HFFc6 (cell line): ENCODE results near the gene CSMD2. TPM values are rescaled to one million over a fixed set of nuclear protein-coding genes. Genes with fewer than 3 reads are reported as not detected.
"Not testable (repeated sequence)": the region's sequence is repeated elsewhere in the genome, so short reads cannot be mapped to it uniquely, and the experiment has no call there.

Experiments used
- DNase-seq: peaks from one replicate; pipeline ENCODE4 v3.0.0-alpha.2; 2018
- H3K27ac Mint-ChIP-seq: 2 replicates; pipeline ENCODE4 v1.8.0; 2020; ENCODE audit warnings: mild to moderate bottlenecking, mixed read lengths
- H3K27me3 Mint-ChIP-seq: 2 replicates; pipeline ENCODE4 v1.8.0; 2021; ENCODE audit warnings: mild to moderate bottlenecking, moderate library complexity, mixed read lengths; ENCODE audit not compliant: insufficient read depth
- H3K36me3 Mint-ChIP-seq: 2 replicates; pipeline ENCODE4 v1.8.0; 2021; ENCODE audit warnings: low read depth, mixed read lengths
- H3K4me1 Mint-ChIP-seq: 2 replicates; pipeline ENCODE4 v1.8.0; 2020; ENCODE audit warnings: low read depth, mixed read lengths
- H3K4me3 Mint-ChIP-seq: 2 replicates; pipeline ENCODE4 v1.8.0; 2020; ENCODE audit warnings: mild to moderate bottlenecking, moderate library complexity, mixed read lengths
- H3K9me3 Mint-ChIP-seq: 2 replicates; pipeline ENCODE4 v1.8.0; 2020; ENCODE audit warnings: mild to moderate bottlenecking, mixed read lengths
- CTCF ChIP-seq: fragments of 200-600 bp; sonication (generic); IDR thresholded peaks from 2 replicates; pipeline ENCODE4 v1.5.0; 2021; ENCODE audit warnings: antibody characterized with exemption, mild to moderate bottlenecking
- total RNA-seq, 6 experiments: library from RNA; stranded (reverse); fragmentation: NEBNext Ultra II Directional; extraction: Animal tissue kit (Norgen Biotek cat#: 25700); gene quantifications; 2 replicates in 1 of 6; 3 replicates in 5 of 6; pipeline ENCODE4 v1.2.3, GENCODE V29; 2021

CSMD2 gene
- total RNA-seq, 6 experiments from 2014 or later = 0.77 to 3.2 (median 1.2) TPM

DNA sequence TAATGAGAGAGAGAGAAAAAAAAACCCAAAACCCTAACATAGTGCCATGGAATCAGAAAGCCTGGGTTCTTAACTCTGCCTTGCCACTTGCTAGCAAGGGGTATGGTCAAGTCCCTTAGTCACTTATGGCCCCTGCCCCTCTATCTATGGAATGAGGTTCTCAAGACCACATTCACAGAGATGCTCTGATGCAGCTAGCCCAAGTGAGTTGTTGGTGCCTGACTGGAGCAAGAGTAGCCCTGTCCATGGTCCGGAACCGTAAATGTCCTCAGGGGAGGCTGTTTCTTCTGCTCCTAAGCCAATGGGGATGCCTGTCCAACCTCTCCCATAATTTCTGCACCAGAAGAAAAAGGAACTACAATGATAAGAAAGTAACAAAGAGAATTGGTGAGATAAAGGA is 56.8 kb downstream of the CSMD2 start:
- no peak for TF ChIP-seq CTCF
- Mint-ChIP-seq H3K9me3 (peaks cover 4% of the 10 kb centered on the region; the same call in 1 of the 2 replicates), H3K4me3 (no peak overlapping the region), H3K27ac (no peak overlapping the region), H3K36me3 (no peaks in the 10 kb centered on the region), H3K4me1 (no peaks in the 10 kb centered on the region), H3K27me3 (peaks cover 4% of the 10 kb centered on the region)
- no peak for DNase-seq

GRCh38 chr1:34101151-34101550 is 63.9 kb downstream of the CSMD2 start:
- peak; percentile 59 for DNase-seq
- peaks cover 11% of the 10 kb centered on the region for H3K9me3 Mint-ChIP-seq
- TF ChIP-seq CTCF = no peak
- peaks cover 1% of the 10 kb centered on the region; the same call in 1 of the 2 replicates for H3K27me3 Mint-ChIP-seq
- no peaks in the 10 kb centered on the region for H3K36me3 Mint-ChIP-seq
- peaks cover 10% of the 10 kb centered on the region; the same call in 1 of the 2 replicates for H3K4me1 Mint-ChIP-seq
- no peak overlapping the region for H3K4me3 Mint-ChIP-seq
- H3K27ac Mint-ChIP-seq = no peak overlapping the region

- TF ChIP-seq CTCF = no peak
- no peaks in the 10 kb centered on the region for H3K27me3 Mint-ChIP-seq
- peaks cover 8% of the 10 kb centered on the region; the same call in 1 of the 2 replicates for H3K9me3 Mint-ChIP-seq
- peaks cover 10% of the 10 kb centered on the region; the same call in 1 of the 2 replicates for H3K4me1 Mint-ChIP-seq
- no peak for DNase-seq
- no peak overlapping the region for H3K27ac Mint-ChIP-seq
- no peaks in the 10 kb centered on the region for H3K36me3 Mint-ChIP-seq
- no peak overlapping the region for H3K4me3 Mint-ChIP-seq
Measured at GRCh38 chr1:34100332-34100731, 64.7 kb downstream of the CSMD2 start.

DNA sequence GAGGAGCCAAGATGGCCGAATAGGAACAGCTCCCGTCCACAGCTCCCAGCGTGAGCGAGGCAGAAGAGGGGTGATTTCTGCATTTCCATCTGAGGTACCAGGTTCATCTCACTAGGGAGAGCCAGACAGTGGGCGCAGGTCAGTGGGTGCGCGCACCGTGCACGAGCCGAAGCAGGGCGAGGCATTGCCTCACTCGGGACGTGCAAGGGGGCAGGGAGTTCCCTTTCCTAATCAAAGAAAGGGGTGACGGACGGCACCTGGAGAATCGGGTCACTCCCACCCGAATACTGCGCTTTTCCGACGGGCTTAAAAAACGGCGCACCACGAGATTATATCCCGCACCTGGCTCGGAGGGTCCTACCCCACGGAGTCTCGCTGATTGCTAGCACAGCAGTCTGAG is 72.6 kb downstream of the CSMD2 start:
- not testable (repeated sequence) for H3K4me3 Mint-ChIP-seq, DNase-seq, H3K27me3 Mint-ChIP-seq, H3K4me1 Mint-ChIP-seq, H3K27ac Mint-ChIP-seq, H3K36me3 Mint-ChIP-seq
- peaks cover 27% of the 10 kb centered on the region for H3K9me3 Mint-ChIP-seq

- no peak overlapping the region for H3K4me3 Mint-ChIP-seq
- H3K4me1 Mint-ChIP-seq = no peaks in the 10 kb centered on the region
- DNase-seq = no peak
- H3K36me3 Mint-ChIP-seq = peaks cover 7% of the 10 kb centered on the region
- peaks cover 32% of the 10 kb centered on the region for H3K9me3 Mint-ChIP-seq
- peaks cover 3% of the 10 kb centered on the region for H3K27me3 Mint-ChIP-seq
- H3K27ac Mint-ChIP-seq = no peak overlapping the region
- no peak for TF ChIP-seq CTCF
Measured at GRCh38 chr1:34089731-34090130, 75.3 kb downstream of the CSMD2 start.

DNA sequence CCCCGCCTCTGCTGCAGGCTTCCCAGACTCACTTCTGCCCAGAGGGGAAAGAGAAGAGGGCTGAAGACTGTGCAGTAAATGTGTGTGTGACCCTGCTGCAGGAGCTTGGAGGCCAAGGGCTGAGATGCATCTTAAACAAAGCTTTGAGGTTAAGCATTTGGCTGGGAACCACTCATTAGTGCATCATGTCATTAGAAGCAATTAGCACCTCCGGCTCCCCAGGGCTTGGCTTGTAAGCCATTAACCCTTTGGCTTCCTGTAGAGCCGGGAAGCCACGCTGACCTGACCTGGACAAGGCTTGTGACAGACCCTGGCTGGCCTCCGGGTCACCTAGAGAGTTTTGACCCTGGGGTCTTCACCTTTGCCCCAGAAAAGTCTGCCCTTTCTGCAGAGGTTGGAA is 77.0 kb downstream of the CSMD2 start:
- Mint-ChIP-seq H3K27ac (no peak overlapping the region), H3K36me3 (peaks cover 13% of the 10 kb centered on the region), H3K4me1 (no peaks in the 10 kb centered on the region), H3K27me3 (peaks cover 3% of the 10 kb centered on the region), H3K9me3 (peaks cover 45% of the 10 kb centered on the region), H3K4me3 (no peak overlapping the region)
- no peak for DNase-seq
- TF ChIP-seq CTCF = no peak
